HG03460 (cell line): ENCODE measurements around the gene CEP89.
"Not testable (repeated sequence)": the region's sequence is repeated elsewhere in the genome, so short reads cannot be mapped to it uniquely, and the experiment has no call there.

Experiments
- ATAC-seq: cut with Tn5 transposase; IDR thresholded peaks from one replicate; pipeline ENCODE4 v1.9.1; 2021; ENCODE audit not compliant: unreplicated experiment

The CEP89 gene

DNA sequence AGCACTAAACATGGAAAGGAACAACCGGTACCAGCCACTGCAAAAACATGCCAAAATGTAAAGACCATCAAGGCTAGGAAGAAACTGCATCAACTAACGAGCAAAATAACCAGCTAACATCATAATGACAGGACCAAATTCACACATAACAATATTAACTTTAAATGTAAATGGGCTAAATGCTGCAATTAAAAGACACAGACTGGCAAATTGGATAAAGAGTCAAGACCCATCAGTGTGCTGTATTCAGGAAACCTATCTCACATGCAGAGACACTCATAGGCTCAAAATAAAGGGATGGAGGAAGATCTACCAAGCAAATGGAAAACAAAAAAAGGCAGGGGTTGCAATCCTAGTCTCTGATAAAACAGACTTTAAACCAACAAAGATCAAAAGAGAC lies 123.7 kb downstream of the CEP89 start:
- ATAC-seq: not testable (repeated sequence)

DNA sequence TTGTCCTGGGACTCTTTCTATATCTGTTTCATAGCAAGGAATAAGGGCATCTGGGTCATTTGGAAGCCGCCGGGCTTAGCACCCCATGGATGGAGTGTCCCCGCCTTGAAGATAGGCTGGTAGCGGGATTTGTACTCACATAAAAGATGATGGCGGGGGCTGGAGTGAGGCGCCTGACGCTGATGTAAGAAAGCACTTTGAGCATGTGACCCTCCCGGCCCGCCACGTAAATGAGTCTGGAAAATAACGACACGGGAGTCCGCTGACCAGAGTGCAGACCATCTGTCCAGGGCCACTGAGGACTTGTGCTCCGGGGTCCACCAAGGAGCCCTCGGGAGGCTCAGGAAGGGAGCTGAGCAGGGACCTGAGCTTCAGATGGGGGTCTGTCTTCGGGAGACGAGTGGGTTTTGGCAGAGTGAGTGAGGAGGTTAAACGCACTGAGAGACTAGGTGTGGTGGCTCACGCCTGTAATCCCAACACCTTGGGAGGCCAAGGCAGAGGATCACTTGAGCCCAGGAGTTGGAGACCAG lies 128.0 kb downstream of the CEP89 start:
- ATAC-seq: no peak

DNA sequence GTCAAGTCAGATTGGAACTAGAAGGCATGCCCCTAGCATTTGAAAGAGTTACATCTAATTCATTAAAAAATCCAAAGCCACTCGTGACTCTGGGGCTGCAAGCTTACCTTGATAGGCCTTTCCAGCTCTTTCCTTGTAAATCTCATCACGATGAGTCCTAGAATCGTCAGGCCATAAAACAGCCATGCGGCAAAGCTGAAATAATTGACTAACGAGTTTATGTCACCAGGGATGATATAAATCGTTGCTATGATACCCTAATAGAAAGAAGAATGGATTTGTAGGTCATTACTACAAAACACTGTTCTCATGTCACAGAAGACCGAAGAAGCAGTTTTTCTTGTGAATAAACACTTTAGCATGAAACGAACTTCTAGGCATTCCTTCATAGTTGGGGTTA lies 129.7 kb downstream of the CEP89 start:
- no peak for ATAC-seq

DNA sequence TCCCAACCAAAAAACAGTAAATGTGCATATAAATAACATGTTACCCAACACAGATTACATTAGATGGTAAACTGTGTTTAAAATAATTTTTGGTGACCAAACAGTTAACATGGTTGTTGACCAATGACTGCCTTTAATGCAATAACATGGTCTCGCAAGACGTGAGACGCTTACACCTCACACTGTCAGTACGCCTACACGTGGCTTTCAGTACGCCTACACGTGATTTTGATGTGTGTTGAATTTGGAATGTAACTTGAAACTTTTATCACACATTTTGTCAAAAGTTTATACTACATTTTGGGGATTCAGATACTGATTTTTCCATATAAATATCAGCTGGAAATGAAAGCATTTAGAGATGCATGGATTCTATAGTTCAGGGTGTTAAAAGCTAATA lies 134.2 kb downstream of the CEP89 start:
- ATAC-seq: no peak

DNA sequence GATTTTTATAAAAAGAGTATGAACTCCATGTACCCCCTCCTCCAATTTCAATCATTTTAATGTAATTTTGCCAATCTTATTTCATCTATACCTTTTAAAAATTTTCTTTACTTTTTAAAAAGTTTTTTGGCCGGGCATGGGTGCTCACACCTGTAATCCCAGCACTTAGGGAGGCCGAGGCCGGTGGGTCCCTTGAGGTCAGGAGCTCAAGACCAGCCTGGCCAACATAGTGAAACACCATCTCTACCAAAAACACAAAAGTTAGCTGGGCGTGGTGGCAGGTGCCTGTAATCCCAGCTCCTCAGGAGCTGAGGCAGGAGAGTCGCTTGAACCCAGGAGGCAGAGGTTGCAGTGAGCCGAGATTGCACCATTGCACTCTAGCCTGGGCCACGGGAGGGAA lies 138.4 kb downstream of the CEP89 start:
- not testable (repeated sequence) for ATAC-seq

DNA sequence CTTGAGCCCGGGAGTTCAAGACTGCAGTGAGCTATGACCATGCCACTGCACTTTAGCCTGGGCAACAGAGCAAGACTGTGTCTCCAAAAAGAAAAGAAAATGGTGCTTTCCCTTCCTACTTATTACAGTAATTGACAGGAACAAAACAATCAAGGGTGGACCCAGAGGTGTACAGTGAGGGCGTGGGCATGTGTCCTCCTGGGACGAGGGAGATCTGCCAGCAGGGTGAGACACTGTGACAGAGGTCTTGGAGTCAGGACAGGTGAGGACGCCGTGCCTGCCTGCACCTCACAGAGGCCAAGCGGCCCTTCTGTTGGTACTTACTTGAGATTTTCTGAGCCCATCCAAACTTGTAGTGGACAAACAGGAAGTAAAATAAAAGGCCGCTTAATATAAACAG lies 138.9 kb downstream of the CEP89 start:
- not testable (repeated sequence) for ATAC-seq

DNA sequence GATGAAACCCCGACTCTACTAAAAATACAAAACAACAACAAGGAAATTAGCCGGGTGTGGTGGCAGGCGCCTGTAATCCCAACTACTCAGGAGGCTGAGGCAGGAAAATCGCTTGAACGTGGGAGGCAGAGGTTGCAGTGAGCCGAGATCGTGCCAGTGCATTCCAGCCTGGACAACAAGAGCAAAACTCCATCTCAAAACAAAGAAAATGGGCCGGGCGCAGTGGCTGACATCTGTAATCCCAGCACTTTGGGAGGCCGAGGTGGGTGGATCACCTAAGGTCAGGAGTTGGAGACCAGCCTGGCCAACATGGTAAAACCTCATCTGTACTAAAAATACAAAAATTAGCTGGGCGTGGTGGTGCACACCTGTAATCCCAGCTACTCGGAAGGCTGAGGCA lies 139.7 kb downstream of the CEP89 start:
- ATAC-seq: not testable (repeated sequence)

DNA sequence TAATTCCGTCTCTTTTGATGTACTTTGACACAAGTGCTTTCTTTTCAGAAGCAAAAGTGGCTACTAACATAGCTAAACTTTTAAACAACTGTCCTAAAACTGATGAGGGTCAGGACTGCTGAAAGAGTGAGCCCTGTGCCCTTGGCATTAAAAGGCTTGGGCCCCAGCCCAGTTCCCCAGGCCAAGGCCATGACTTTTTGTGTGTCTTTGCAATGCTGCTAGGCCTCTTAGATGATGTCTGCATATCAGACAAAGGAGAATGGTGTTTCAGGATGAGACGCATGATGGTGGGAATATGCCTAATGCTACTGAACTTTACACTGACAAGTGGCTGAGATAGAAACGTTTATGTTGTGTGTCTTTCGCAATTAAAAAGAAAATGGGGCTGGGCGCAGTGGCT lies 140.1 kb downstream of the CEP89 start:
- no peak for ATAC-seq

DNA sequence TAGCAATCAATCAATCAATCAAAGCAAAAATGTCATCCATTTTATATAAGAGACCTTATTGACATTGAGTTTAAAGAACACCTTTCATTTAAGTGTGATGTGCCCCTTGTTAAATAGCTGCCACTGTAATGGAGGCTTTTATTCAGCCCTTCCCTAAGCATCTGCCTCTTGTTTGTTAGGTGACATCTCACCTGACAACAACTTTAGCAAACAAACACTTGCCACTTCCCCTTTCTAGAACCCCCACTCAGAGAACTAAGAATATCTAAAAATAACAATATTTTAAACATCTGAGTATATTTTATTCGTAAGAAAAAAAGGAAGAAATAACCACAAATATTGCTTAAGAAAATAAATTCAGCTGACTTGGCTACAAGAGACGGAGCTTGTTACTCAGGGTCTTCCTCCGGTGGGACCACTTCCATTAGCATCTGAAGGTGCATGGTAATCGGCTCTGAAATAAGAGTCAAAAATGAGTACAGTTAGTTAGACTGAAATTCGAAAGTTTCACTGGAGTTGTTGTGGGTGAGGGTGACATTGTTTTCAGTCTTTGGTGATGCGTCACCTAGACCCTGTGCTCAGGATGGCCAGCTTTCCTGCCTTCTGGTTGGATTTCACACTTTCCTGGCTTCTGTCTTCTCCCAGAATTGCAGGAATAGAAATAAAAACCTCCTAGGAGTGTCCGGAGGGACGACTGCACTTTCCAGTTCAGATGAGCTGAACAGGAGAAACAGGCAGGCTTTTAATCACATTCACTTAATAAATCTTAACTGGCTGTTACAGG lies 141.3 kb downstream of the CEP89 start:
- no peak for ATAC-seq

DNA sequence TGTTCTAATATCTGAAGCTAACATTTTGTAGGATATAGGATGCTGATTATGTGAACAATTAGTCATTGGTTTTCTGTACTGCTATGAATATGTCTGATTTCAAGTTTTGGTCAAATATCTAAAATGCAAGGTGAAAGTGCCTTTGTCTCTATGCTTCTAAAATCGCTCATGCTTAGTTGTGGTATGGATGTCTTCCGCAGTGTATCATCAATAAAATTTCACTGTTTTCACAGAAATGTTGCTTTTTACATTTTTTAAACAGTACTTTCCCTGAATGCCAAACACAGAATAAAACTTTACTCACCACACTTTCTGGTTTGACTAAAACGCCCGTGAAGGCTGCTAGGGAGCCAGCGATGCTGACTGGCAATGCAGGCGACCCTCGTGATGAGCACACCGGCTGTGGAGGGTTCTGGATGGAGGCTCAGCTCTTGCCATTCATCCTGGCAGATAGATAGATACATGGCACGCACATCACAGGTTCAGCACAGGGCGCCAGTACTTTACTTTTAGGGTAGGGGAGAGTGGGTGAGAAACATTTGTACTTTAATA lies 142.3 kb downstream of the CEP89 start:
- ATAC-seq: no peak

DNA sequence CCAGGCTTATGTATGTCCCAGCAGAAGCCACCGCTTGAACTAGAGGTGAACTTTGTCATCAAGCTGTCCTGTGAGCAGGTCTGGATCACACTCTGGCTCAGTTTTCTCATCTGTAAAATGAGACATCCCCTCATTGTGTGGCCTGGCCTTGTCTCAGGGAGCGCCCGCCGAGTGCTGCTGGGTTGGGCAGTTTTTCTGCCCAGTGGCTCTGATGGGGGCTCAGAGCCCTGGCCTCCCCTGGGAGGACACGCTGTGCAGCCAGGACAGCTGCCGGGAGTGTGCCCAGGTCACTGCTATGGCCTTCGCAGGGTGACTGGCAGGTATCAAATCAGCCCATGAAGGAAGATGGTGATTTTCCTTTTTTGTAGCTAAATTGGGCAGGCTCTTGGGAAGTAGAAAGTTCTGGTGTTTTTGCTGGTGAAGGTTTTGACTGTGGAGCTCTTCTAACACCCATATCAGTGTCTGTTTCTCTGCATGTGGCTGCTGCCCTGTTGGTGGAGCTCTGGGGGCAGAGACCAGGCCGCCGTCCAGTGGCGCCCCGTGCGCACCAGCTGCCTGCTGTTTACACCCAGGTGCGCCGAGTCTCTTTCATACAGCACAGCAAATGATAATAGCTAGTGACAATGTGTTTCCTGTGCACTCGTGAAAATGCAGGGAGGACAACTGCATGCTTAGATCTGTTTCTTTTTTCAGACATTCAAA lies 143.0 kb downstream of the CEP89 start:
- ATAC-seq: no peak

DNA sequence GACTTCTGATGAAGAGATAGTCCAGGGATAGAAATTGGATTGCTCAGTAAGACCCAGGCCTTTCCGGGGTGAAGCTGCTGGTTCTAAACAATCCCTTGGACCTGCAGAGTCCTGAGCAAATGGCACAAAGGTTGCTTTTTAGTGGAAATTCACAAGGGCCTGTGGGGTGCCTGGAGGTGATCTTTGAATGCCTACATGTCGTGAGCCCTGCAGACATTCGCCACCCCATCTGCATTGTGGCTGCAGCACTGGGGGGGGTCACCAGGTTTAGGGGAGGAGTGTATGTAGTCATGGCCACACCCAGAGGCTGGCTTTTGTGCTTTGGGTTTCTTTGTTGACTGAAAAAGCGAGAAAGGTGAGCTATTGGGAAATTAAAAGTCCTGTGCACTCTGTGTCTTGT lies 143.6 kb downstream of the CEP89 start:
- ATAC-seq: no peak
